HG02938 (cell line): Measurements from ENCODE around the gene NPRL2.
A peak's percentile ranks its signal among the peaks of the same experiment; 100 is the strongest.

Experiments
- ATAC-seq: cut with Tn5 transposase; IDR thresholded peaks from one replicate; pipeline ENCODE4 v1.9.1; 2021; ENCODE audit warnings: mild to moderate bottlenecking, moderate library complexity; ENCODE audit not compliant: unreplicated experiment

NPRL2 gene

GRCh38 chr3:50373146-50374051 is 22.8 kb upstream of the NPRL2 start:
- no peak for ATAC-seq

GRCh38 chr3:50372349-50372748 is 21.8 kb upstream of the NPRL2 start:
- no peak for ATAC-seq

GRCh38 chr3:50371133-50371685 is 20.6 kb upstream of the NPRL2 start:
- no peak for ATAC-seq

GRCh38 chr3:50370594-50370993 is 20.0 kb upstream of the NPRL2 start:
- ATAC-seq, result no peak

GRCh38 chr3:50369012-50369670 is 18.6 kb upstream of the NPRL2 start:
- no peak for ATAC-seq

- no peak for ATAC-seq
Observed at GRCh38 chr3:50365842-50366220, 15.3 kb upstream of the NPRL2 start.

- ATAC-seq, result peak; percentile 78
Observed at GRCh38 chr3:50365080-50365841, 14.7 kb upstream of the NPRL2 start.

GRCh38 chr3:50364573-50365079 is 14.1 kb upstream of the NPRL2 start:
- ATAC-seq, result peak; percentile 19

GRCh38 chr3:50359760-50360110 is 9.2 kb upstream of the NPRL2 start:
- peak; percentile 7 for ATAC-seq

GRCh38 chr3:50358911-50359759 is 8.6 kb upstream of the NPRL2 start, which contains the start of gene TMEM115:
Gene TMEM115 (minus strand): TSS chr3:50359521. CDS start chr3:50359063, 458 bp downstream.
- ATAC-seq, result peak; percentile 97

- ATAC-seq, result no peak
Observed at GRCh38 chr3:50358355-50358910, 7.9 kb upstream of the NPRL2 start.

GRCh38 chr3:50357481-50357880 is 6.9 kb upstream of the NPRL2 start:
- no peak for ATAC-seq

- ATAC-seq, result no peak
Observed at GRCh38 chr3:50356553-50356952, 6.0 kb upstream of the NPRL2 start.

GRCh38 chr3:50355829-50356552 is 5.4 kb upstream of the NPRL2 start:
- ATAC-seq, result no peak

- no peak for ATAC-seq
Observed at GRCh38 chr3:50354850-50355249, 4.3 kb upstream of the NPRL2 start.

- no peak for ATAC-seq
Observed at GRCh38 chr3:50354186-50354764, 3.7 kb upstream of the NPRL2 start.

- no peak for ATAC-seq
Observed at GRCh38 chr3:50353245-50354004, 2.9 kb upstream of the NPRL2 start.

- no peak for ATAC-seq
Observed at GRCh38 chr3:50352781-50353180, 2.2 kb upstream of the NPRL2 start.
